Fibroblast of lung (primary cell): Measurements from ENCODE around the gene F2RL1. TPM values are rescaled to one million over a fixed set of nuclear protein-coding genes. Genes with fewer than 3 reads are reported as not detected.

Experiments used
- DNase-seq, 2 donors: peaks; one replicate each; pipeline versions ENCODE4 v3.0.0 to v3.0.0-alpha.2; 2010; ENCODE audit warnings: low read depth in 2 of 2
- H2AFZ ChIP-seq: 2 replicates; pipeline ENCODE4 v1.5.1; 2012; ENCODE audit warnings: low read length, control low read depth, inconsistent platforms
- H3K27ac ChIP-seq: 2 replicates; pipeline ENCODE4 v1.5.1; 2011; ENCODE audit warnings: low read length, control low read depth; ENCODE audit not compliant: insufficient read depth
- H3K27me3 ChIP-seq: 2 replicates; pipeline ENCODE4 v1.5.1; 2011; ENCODE audit warnings: mild to moderate bottlenecking, low read length; ENCODE audit not compliant: control insufficient read depth, insufficient read depth
- H3K36me3 ChIP-seq: 2 replicates; pipeline ENCODE4 v1.5.1; 2011; ENCODE audit warnings: low read length; ENCODE audit not compliant: control insufficient read depth, insufficient read depth
- H3K4me1 ChIP-seq: 2 replicates; pipeline ENCODE4 v1.5.1; 2011; ENCODE audit warnings: low read length; ENCODE audit not compliant: control insufficient read depth, insufficient read depth; ENCODE audit errors: extremely low read depth
- H3K4me2 ChIP-seq: 2 replicates; pipeline ENCODE4 v1.5.1; 2011; ENCODE audit warnings: low read length, control low read depth; ENCODE audit not compliant: insufficient read depth; ENCODE audit errors: extremely low read depth
- H3K4me3 ChIP-seq, 4 experiments: fragments of 200-600 bp in 1 of 4; sonication (generic) in 1 of 4; replicated peaks in 1 of 4; 2 replicates each; pipeline ENCODE4 v1.5.1; 2011 to 2016; ENCODE audit warnings: low read length in 4 of 4, low read depth in 3 of 4, mild to moderate bottlenecking in 3 of 4, control low read depth in 2 of 4, inconsistent platforms in 1 of 4, mixed read lengths in 1 of 4; ENCODE audit not compliant: insufficient read depth in 1 of 4; ENCODE audit errors: control extremely low read depth in 1 of 4
- H3K79me2 ChIP-seq: 2 replicates; pipeline ENCODE4 v1.5.1; 2012; ENCODE audit warnings: mild to moderate bottlenecking, low read length, inconsistent platforms; ENCODE audit not compliant: control insufficient read depth, insufficient read depth
- H3K9ac ChIP-seq: 2 replicates; pipeline ENCODE4 v1.5.1; 2011; ENCODE audit warnings: mild to moderate bottlenecking, low read length, control low read depth; ENCODE audit not compliant: insufficient read depth
- H3K9me3 ChIP-seq: 2 replicates; pipeline ENCODE4 v1.5.1; 2012; ENCODE audit warnings: low read depth, low read length; ENCODE audit not compliant: control insufficient read depth, insufficient read depth
- H4K20me1 ChIP-seq: 2 replicates; pipeline ENCODE4 v1.5.1; 2011; ENCODE audit warnings: low read length; ENCODE audit not compliant: control insufficient read depth, insufficient read depth; ENCODE audit errors: extremely low read depth
- CTCF ChIP-seq, 2 donors: IDR thresholded peaks in 1 of 2; conservative IDR thresholded peaks in 1 of 2; 1 replicate in 1 of 2; 2 replicates in 1 of 2; pipeline ENCODE4 v1.5.1; 2011 to 2012; ENCODE audit warnings: low read length in 2 of 2, control low read depth in 1 of 2, inconsistent platforms in 1 of 2, low read depth in 1 of 2, mild to moderate bottlenecking in 1 of 2
- EZH2 ChIP-seq: IDR thresholded peaks from 2 replicates; pipeline ENCODE4 v1.5.1; 2012; ENCODE audit warnings: low read length, control low read depth, mild to moderate bottlenecking; ENCODE audit errors: missing control alignments
- polyA plus RNA-seq, 2 donors: library from polyadenylated mRNA; depleted of rRNA in 1 of 2; stranded (reverse) in 1 of 2; unstranded in 1 of 2; fragments of >200 nt; gene quantifications; 2 replicates each; pipeline ENCODE4 v1.2.1, GENCODE V29; 2011 to 2012; ENCODE audit warnings: missing spikeins in 1 of 2
- total RNA-seq: library from RNA; depleted of rRNA; stranded (reverse); fragments of >200 nt; gene quantifications from 2 replicates; pipeline ENCODE4 v1.2.1, GENCODE V29; 2014

F2RL1 gene
- total and polyA plus RNA-seq, 2 donors (not counting 1 experiment from before 2014, with no cell fraction given) = 12.4 to 25.1 TPM

- Histone ChIP-seq H3K27me3 (no peaks in the 10 kb centered on the region), H3K27ac (peak overlapping the region; percentile 92), H3K9me3 (no peaks in the 10 kb centered on the region), H3K79me2 (no peaks in the 10 kb centered on the region), H3K9ac (peak overlapping the region; percentile 48), H3K4me3 (no peak overlapping the region), H3K4me1 (peaks cover 16% of the 10 kb centered on the region), H4K20me1 (no peaks in the 10 kb centered on the region), H3K4me2 (peak overlapping the region; percentile 33), H3K36me3 (no peaks in the 10 kb centered on the region), H2AFZ (no peak overlapping the region)
- DNase-seq = peak in 1 of 2 donors; percentile 82
- TF ChIP-seq EZH2 (no peak), CTCF (conservative IDR thresholded peaks at IDR 0.05 in 1 of 2, IDR thresholded peaks at IDR 0.05 in 1 of 2; ENCODE audit: low read depth in 1 of 2, low read length in 2 of 2) (no peak)
These were observed 28.7 kb upstream of the F2RL1 start for GRCh38 chr5:76789991-76790581.

GRCh38 chr5:76790632-76791290 lies 28.1 kb upstream of the F2RL1 start:
- Histone ChIP-seq H3K36me3 (no peaks in the 10 kb centered on the region), H3K27me3 (no peaks in the 10 kb centered on the region), H3K27ac (peak overlapping the region; percentile 92), H4K20me1 (no peaks in the 10 kb centered on the region), H3K4me3 (no peak overlapping the region), H3K9ac (no peak overlapping the region), H2AFZ (no peak overlapping the region), H3K9me3 (no peaks in the 10 kb centered on the region), H3K4me2 (peak overlapping the region; percentile 33), H3K79me2 (no peaks in the 10 kb centered on the region), H3K4me1 (peaks cover 16% of the 10 kb centered on the region)
- peak; percentile 99 to 100 for DNase-seq
- TF ChIP-seq CTCF (conservative IDR thresholded peaks at IDR 0.05 in 1 of 2, IDR thresholded peaks at IDR 0.05 in 1 of 2; ENCODE audit: low read depth in 1 of 2, low read length in 2 of 2) (no peak), EZH2 (no peak)

GRCh38 chr5:76791461-76791860 lies 27.4 kb upstream of the F2RL1 start:
- peak; percentile 53 to 60 for DNase-seq
- Histone ChIP-seq H3K27ac (peak overlapping the region; percentile 92), H3K36me3 (no peaks in the 10 kb centered on the region), H3K9ac (no peak overlapping the region), H4K20me1 (no peaks in the 10 kb centered on the region), H3K4me2 (peak overlapping the region; percentile 33), H3K79me2 (no peaks in the 10 kb centered on the region), H3K9me3 (no peaks in the 10 kb centered on the region), H2AFZ (no peak overlapping the region), H3K27me3 (no peaks in the 10 kb centered on the region), H3K4me3 (no peak overlapping the region), H3K4me1 (peaks cover 16% of the 10 kb centered on the region)
- no peak for TF ChIP-seq CTCF (conservative IDR thresholded peaks at IDR 0.05 in 1 of 2, IDR thresholded peaks at IDR 0.05 in 1 of 2; ENCODE audit: low read depth in 1 of 2, low read length in 2 of 2)
- no peak for TF ChIP-seq EZH2
